NB4 (cell line): Measurements from ENCODE around the gene KCMF1.

ENCODE experiments used
- DNase-seq: peaks from one replicate; pipeline ENCODE4 v3.0.0; 2010; ENCODE audit warnings: low read depth
- H3K4me3 ChIP-seq: one replicate; pipeline ENCODE4 v1.5.1; 2011; ENCODE audit warnings: mild to moderate bottlenecking, low read depth, low read length, moderate library complexity
- MAX ChIP-seq: IDR thresholded peaks from 2 replicates; pipeline ENCODE4 v1.6.1; 2011; ENCODE audit warnings: low read depth, low read length
- MYC ChIP-seq: IDR thresholded peaks from 2 replicates; pipeline ENCODE4 v1.6.1; 2011; ENCODE audit warnings: low read depth, low read length
- POLR2A ChIP-seq: IDR thresholded peaks from 2 replicates; pipeline ENCODE4 v1.6.1; 2011; ENCODE audit warnings: mild to moderate bottlenecking; ENCODE audit not compliant: insufficient read length; ENCODE audit errors: extremely low read depth
- TF ChIP-seq, protein P1 (sequence below): IDR thresholded peaks from one replicate; pipeline ENCODE4 v1.5.1; 2012; ENCODE audit warnings: low read depth, low read length

KCMF1 gene

DNA sequence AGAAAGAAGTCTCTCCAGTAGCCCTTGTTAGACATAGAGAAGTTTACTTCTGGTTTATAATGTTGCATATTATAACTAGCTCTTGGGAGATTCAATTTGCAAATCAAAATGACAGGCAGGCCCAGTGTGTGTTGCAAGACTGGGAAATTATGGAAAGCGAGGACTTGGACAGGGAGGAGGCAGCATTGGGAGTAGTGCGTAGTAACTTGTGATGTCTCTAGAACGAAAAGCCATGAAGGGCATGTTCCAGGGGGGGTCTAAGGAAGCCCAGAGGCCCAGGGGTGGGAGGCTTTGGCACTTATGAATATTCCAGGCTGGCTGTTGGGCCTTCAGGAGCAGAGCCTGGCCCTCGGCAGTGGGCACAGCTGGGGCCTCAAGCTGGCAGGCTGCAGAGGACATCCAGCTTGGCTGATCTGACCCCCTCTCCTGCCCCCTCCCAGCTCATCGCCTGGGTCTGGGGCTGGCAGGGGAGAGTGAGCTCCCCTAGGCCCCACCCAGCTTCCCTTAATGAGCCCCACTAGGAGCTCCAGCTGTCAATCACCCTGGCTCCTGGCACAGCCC lies 107.0 kb downstream of the KCMF1 start:
- no peak for DNase-seq

DNA sequence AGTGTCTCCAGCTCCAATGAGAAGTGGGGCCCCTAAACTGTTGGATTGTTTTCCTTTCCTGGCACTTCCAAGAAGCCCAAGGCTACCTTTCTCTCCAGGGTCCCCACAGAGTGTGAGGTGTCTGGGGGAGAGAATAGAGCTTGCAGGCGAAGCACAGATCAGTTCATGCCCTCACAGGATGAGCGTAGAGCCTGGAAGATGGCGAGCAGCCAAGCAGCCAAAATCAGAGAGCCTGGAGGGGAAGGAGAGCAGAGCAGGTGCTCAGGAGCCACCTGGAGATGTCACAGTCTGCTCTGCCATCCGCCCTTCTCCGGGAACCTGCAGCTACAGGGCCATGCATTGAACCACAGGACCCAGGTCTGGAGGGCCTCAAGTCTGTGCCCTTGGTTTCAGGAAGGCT lies 107.6 kb downstream of the KCMF1 start:
- DNase-seq: no peak
- TF ChIP-seq MAX (no peak), MYC (no peak), POLR2A (no peak)
- TF ChIP-seq, protein P1, sequence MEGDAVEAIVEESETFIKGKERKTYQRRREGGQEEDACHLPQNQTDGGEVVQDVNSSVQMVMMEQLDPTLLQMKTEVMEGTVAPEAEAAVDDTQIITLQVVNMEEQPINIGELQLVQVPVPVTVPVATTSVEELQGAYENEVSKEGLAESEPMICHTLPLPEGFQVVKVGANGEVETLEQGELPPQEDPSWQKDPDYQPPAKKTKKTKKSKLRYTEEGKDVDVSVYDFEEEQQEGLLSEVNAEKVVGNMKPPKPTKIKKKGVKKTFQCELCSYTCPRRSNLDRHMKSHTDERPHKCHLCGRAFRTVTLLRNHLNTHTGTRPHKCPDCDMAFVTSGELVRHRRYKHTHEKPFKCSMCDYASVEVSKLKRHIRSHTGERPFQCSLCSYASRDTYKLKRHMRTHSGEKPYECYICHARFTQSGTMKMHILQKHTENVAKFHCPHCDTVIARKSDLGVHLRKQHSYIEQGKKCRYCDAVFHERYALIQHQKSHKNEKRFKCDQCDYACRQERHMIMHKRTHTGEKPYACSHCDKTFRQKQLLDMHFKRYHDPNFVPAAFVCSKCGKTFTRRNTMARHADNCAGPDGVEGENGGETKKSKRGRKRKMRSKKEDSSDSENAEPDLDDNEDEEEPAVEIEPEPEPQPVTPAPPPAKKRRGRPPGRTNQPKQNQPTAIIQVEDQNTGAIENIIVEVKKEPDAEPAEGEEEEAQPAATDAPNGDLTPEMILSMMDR: no peak
- no peak overlapping the region for H3K4me3 ChIP-seq

More for the DNA sequence above, 107.0 kb downstream of the KCMF1 start:
- TF ChIP-seq POLR2A: no peak
- TF ChIP-seq, protein P1: no peak
- no peak for TF ChIP-seq MAX
- no peak for TF ChIP-seq MYC
- H3K4me3 ChIP-seq: no peak overlapping the region

DNA sequence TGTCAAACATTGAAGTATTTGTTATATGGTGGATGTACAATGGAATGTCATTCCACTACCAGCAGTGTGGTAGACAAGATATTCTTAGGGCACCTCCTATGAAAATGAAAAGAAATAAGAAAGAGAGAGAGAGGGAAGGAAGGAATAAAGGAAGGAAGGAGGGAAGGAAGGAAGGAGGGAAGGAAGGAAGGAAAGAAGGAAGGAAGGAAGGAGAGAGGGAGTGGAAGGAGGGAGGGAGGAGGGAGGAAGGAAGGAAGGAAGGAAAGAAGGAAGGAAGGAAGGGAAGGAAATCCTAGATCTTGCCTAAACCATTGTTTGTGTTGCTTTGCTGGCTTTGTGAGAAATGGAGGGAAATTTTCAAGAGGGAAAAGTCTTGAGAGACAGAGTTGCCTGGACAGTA lies 112.1 kb downstream of the KCMF1 start:
- no peak for DNase-seq
- H3K4me3 ChIP-seq: no peak overlapping the region
- TF ChIP-seq, protein P1: no peak
- TF ChIP-seq MYC (no peak), MAX (no peak), POLR2A (no peak)

DNA sequence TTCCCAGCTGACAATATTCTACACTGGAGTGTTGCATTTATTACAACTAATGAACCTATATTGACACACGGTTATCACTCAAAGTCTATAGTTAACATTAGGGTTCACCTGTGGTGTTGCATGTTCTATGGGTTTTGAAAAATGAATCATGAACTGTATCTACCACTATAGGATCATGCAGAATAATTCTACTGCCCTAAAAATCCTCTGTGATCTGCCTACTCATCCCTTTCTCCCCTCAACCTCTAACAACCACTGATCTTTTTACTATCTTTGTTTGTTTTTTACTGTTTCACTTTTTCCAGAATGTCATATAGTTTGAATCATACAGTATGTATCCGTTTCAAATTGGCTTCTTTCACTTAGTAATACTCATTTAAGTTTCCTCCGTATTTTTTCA lies 114.6 kb downstream of the KCMF1 start:
- no peak for DNase-seq
- no peak overlapping the region for H3K4me3 ChIP-seq
- no peak for TF ChIP-seq MYC
- TF ChIP-seq POLR2A: no peak
- TF ChIP-seq, protein P1: no peak
- TF ChIP-seq MAX: no peak

DNA sequence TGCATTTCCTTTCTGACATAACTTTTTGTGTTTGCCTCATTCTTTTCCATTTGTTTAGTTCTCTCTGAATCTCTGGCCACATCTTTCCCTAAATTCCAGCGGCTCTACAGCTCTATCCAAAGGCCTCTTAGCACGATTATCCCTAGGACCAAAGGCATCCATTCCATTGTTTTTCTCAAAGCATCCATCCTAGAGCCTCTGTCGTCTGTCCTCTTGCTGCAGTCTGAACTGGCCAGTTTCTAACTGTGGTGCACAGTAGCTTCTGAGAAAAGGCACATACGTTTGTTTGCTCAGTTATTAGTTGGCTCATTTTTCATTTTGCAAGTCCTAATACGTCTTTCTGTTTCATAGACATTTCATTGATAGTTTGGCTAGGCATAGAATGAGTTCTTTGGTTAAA lies 116.6 kb downstream of the KCMF1 start:
- TF ChIP-seq POLR2A: no peak
- no peak for TF ChIP-seq MAX
- TF ChIP-seq, protein P1: no peak
- TF ChIP-seq MYC: no peak
- DNase-seq: no peak
- H3K4me3 ChIP-seq: no peak overlapping the region

- no peak overlapping the region for H3K4me3 ChIP-seq
- DNase-seq: no peak
- TF ChIP-seq, protein P1: no peak
- no peak for TF ChIP-seq MAX
- TF ChIP-seq MYC: no peak
- TF ChIP-seq POLR2A: no peak
These were observed 118.0 kb downstream of the KCMF1 start for GRCh38 chr2:85088921-85089320.
